ENCODE results near the gene PGC. TPM values are rescaled to one million over a fixed set of nuclear protein-coding genes. Genes with fewer than 3 reads are reported as not detected.

Gene PGC
- total RNA-seq, 1 donor from 2014 or later = not detected

- DNase-seq (no peak), ATAC-seq (ENCODE audit: low read depth) (no peak)
- intact Hi-C loops (cut with micrococcal nuclease) = no loop called here
- POLR2A ChIA-PET = interaction anchor here (0.7 kb wide), 1 partner anchor 17 kb away, joined by 3 read pairs; no protein-coding TSS in a partner anchor
- H3K27me3 Mint-ChIP-seq = no peaks in the 10 kb centered on the region
- no peak overlapping the region for H3K27ac Mint-ChIP-seq
- no peak overlapping the region for H3K4me3 Mint-ChIP-seq
- TF ChIP-seq, protein P1, sequence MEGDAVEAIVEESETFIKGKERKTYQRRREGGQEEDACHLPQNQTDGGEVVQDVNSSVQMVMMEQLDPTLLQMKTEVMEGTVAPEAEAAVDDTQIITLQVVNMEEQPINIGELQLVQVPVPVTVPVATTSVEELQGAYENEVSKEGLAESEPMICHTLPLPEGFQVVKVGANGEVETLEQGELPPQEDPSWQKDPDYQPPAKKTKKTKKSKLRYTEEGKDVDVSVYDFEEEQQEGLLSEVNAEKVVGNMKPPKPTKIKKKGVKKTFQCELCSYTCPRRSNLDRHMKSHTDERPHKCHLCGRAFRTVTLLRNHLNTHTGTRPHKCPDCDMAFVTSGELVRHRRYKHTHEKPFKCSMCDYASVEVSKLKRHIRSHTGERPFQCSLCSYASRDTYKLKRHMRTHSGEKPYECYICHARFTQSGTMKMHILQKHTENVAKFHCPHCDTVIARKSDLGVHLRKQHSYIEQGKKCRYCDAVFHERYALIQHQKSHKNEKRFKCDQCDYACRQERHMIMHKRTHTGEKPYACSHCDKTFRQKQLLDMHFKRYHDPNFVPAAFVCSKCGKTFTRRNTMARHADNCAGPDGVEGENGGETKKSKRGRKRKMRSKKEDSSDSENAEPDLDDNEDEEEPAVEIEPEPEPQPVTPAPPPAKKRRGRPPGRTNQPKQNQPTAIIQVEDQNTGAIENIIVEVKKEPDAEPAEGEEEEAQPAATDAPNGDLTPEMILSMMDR (IDR thresholded peaks at IDR 0.05) = no peak
- CTCF ChIA-PET = no interaction called here
- no peaks in the 10 kb centered on the region for H3K9me3 Mint-ChIP-seq
- H3K36me3 Mint-ChIP-seq (ENCODE audit: low read depth) = no peaks in the 10 kb centered on the region
- peaks cover 3% of the 10 kb centered on the region for H3K4me1 Mint-ChIP-seq
These were observed 6.6 kb downstream of the PGC start for GRCh38 chr6:41740366-41741162.

DNA sequence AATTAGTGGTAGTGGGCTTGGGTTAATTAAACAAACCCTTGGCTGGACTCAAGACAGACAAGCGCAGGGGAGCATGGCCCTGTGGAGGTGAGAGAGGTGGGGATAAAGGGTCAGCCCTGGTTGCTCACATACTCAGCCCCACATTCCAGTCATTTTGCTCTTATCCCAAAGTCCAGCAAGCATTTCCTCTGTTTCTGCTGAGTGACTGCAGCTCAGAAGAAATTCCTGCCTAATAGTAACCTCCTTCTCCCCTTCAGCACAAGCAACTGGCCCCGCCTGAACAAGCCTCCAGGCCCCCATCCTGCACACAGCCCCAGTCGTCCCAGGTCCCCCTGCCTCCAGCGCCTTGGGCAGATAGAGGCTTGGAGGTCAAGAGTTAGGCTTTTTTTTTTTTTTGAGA is 8.2 kb downstream of the PGC start:
- no peaks in the 10 kb centered on the region for H3K9me3 Mint-ChIP-seq
- no peak overlapping the region for H3K4me3 Mint-ChIP-seq
- intact Hi-C loops (cut with micrococcal nuclease) = no loop called here
- H3K4me1 Mint-ChIP-seq = peaks cover 4% of the 10 kb centered on the region
- ChIA-PET CTCF (interaction anchor here (0.6 kb wide), 1 partner anchor 26 kb away, joined by 4 read pairs; no protein-coding TSS in a partner anchor), POLR2A (interaction anchor here (0.7 kb wide), 1 partner anchor 33 kb away, joined by 3 read pairs; no protein-coding TSS in a partner anchor)
- DNase-seq (no peak), ATAC-seq (ENCODE audit: low read depth) (no peak)
- H3K36me3 Mint-ChIP-seq (ENCODE audit: low read depth) = no peaks in the 10 kb centered on the region
- H3K27me3 Mint-ChIP-seq = no peaks in the 10 kb centered on the region
- no peak overlapping the region for H3K27ac Mint-ChIP-seq
- TF ChIP-seq, protein P1 (IDR thresholded peaks at IDR 0.05) = no peak

DNA sequence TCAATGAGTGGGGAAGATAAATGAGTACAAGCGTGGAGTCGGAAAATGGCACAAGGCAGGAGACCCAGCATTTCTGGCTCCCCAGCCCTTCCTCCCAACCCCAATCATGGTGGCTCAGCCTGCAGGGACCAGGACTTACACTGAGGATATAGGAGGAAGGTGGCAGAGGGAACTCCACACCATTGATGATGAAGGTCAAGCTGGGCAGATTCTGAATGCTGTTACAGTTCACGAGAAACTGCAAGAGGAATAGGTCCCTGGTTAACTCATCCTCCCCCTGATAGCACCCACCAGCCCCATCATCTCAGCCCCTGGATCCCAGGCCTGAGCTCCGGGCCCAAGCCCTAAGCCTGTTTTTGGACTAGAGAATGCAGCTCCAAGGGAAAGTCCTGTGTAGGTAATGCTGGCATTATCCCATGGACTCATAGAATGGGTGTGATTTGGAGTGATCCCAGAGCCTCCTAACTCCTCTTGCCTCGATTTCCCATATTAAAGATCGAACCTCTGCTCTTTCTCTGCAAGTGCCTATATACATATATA is 9.5 kb downstream of the PGC start:
- H3K4me3 Mint-ChIP-seq = no peak overlapping the region
- H3K36me3 Mint-ChIP-seq (ENCODE audit: low read depth) = peaks cover 1% of the 10 kb centered on the region
- ChIA-PET CTCF (interaction anchor here (0.8 to 1.0 kb wide), 2 partner anchors 42 to 54 kb away, joined by 3 read pairs; partner anchors contain the start of genes FRS3 and PRICKLE4), POLR2A (interaction anchor here (0.6 to 11.9 kb wide), 2 partner anchors 26 to 35 kb away, joined by 3 to 1669 read pairs; no protein-coding TSS in a partner anchor)
- TF ChIP-seq, protein P1 (IDR thresholded peaks at IDR 0.05) = no peak
- no peaks in the 10 kb centered on the region for H3K27me3 Mint-ChIP-seq
- no peaks in the 10 kb centered on the region for H3K9me3 Mint-ChIP-seq
- no peak overlapping the region for H3K27ac Mint-ChIP-seq
- intact Hi-C loops (cut with micrococcal nuclease) = no loop called here
- no peak for DNase-seq
- peaks cover 14% of the 10 kb centered on the region for H3K4me1 Mint-ChIP-seq
- no peak for ATAC-seq (ENCODE audit: low read depth)

- H3K4me3 Mint-ChIP-seq = no peak overlapping the region
- no peaks in the 10 kb centered on the region for H3K9me3 Mint-ChIP-seq
- no peak for DNase-seq
- ChIA-PET POLR2A (interaction anchor here (11.9 kb wide), 1 partner anchor 25 kb away, joined by 1669 read pairs; no protein-coding TSS in a partner anchor), CTCF (interaction anchor here (1.0 kb wide), 1 partner anchor 43 kb away, joined by 3 read pairs; the partner anchor contains the start of genes FRS3 and PRICKLE4)
- H3K27me3 Mint-ChIP-seq = no peaks in the 10 kb centered on the region
- H3K27ac Mint-ChIP-seq = no peak overlapping the region
- ATAC-seq (ENCODE audit: low read depth) = no peak
- H3K36me3 Mint-ChIP-seq (ENCODE audit: low read depth) = peaks cover 4% of the 10 kb centered on the region
- intact Hi-C loops (cut with micrococcal nuclease) = no loop called here
- H3K4me1 Mint-ChIP-seq = peaks cover 17% of the 10 kb centered on the region
- TF ChIP-seq, protein P1 (IDR thresholded peaks at IDR 0.05) = no peak
These were observed 10.2 kb downstream of the PGC start for GRCh38 chr6:41736800-41737555.
